ENCODE data around the gene RETREG1.

RETREG1 gene

DNA sequence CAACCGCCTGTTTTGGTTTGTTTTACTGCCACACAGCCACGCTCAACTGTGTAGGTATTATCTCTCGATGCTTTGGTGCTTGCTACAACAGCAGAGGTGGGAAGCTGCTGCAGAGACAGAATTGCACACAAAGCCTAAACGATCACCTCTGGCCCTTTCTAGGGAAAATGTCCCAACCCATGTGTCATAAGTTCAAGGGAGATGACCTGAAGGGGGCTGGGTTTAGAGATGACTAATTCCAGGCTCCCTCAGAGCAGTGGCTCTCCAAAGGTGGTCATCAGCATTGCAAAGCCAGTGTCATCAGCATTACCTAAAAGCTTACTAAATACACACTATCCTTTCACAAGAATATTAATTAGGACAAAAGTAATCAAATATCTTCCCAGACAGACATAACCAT, 162.1 kb downstream of the RETREG1 start:
- Histone ChIP-seq H3K27ac (ENCODE audit: extremely low read depth, low read depth, low read length) (no peak overlapping the region), H3K9me3 (ENCODE audit: control insufficient read depth, insufficient read depth, low read depth, low read length) (no peaks in the 10 kb centered on the region), H3K4me1 (ENCODE audit: control insufficient read depth, insufficient read depth, low read length) (no peaks in the 10 kb centered on the region), H3K4me3 (ENCODE audit: low read depth, low read length) (no peak overlapping the region), H3K36me3 (ENCODE audit: control insufficient read depth in 2 of 2, insufficient read depth in 1 of 2, low read length in 2 of 2) (peaks cover 69 to 91% of the 10 kb centered on the region in 2 experiments)
- POLR2A ChIA-PET: interaction anchor here (0.6 kb wide), 1 partner anchor 8 kb away, joined by 3 read pairs; no protein-coding TSS in a partner anchor
- no peak for TF ChIP-seq ZNF23 (tag by site-specific recombination; IDR thresholded peaks at IDR 0.05; ENCODE audit: borderline replicate concordance)
- TF ChIP-seq HOXA7 (CRISPR knock-in tag; IDR thresholded peaks at IDR 0.05; ENCODE audit: borderline replicate concordance): no peak
- TF ChIP-seq ZNF2 (tag by site-specific recombination; IDR thresholded peaks at IDR 0.05): no peak
- TF ChIP-seq BCL11A (tag by site-specific recombination; IDR thresholded peaks at IDR 0.05; ENCODE audit: low read depth): no peak
- no peak for TF ChIP-seq ZNF560 (tag by site-specific recombination; IDR thresholded peaks at IDR 0.05; ENCODE audit: borderline replicate concordance)
- TF ChIP-seq, protein P1, sequence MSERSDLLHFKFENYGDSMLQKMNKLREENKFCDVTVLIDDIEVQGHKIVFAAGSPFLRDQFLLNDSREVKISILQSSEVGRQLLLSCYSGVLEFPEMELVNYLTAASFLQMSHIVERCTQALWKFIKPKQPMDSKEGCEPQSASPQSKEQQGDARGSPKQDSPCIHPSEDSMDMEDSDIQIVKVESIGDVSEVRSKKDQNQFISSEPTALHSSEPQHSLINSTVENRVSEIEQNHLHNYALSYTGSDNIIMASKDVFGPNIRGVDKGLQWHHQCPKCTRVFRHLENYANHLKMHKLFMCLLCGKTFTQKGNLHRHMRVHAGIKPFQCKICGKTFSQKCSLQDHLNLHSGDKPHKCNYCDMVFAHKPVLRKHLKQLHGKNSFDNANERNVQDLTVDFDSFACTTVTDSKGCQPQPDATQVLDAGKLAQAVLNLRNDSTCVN (tag by site-specific recombination; optimal IDR thresholded peaks at IDR 0.05): no peak
- no peak for TF ChIP-seq ZNF843 (tag by site-specific recombination; IDR thresholded peaks at IDR 0.05)
- TF ChIP-seq ZNF623 (tag by site-specific recombination; IDR thresholded peaks at IDR 0.05): no peak
- TF ChIP-seq, protein P2, sequence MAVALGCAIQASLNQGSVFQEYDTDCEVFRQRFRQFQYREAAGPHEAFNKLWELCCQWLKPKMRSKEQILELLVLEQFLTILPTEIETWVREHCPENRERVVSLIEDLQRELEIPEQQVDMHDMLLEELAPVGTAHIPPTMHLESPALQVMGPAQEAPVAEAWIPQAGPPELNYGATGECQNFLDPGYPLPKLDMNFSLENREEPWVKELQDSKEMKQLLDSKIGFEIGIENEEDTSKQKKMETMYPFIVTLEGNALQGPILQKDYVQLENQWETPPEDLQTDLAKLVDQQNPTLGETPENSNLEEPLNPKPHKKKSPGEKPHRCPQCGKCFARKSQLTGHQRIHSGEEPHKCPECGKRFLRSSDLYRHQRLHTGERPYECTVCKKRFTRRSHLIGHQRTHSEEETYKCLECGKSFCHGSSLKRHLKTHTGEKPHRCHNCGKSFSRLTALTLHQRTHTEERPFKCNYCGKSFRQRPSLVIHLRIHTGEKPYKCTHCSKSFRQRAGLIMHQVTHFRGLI (tag by site-specific recombination; IDR thresholded peaks at IDR 0.05): no peak
- TF ChIP-seq ZNF600 (tag by site-specific recombination; IDR thresholded peaks at IDR 0.05): no peak
- TF ChIP-seq, protein P3, sequence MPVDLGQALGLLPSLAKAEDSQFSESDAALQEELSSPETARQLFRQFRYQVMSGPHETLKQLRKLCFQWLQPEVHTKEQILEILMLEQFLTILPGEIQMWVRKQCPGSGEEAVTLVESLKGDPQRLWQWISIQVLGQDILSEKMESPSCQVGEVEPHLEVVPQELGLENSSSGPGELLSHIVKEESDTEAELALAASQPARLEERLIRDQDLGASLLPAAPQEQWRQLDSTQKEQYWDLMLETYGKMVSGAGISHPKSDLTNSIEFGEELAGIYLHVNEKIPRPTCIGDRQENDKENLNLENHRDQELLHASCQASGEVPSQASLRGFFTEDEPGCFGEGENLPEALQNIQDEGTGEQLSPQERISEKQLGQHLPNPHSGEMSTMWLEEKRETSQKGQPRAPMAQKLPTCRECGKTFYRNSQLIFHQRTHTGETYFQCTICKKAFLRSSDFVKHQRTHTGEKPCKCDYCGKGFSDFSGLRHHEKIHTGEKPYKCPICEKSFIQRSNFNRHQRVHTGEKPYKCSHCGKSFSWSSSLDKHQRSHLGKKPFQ (tag by site-specific recombination; IDR thresholded peaks at IDR 0.05): no peak
- TF ChIP-seq, protein P4, sequence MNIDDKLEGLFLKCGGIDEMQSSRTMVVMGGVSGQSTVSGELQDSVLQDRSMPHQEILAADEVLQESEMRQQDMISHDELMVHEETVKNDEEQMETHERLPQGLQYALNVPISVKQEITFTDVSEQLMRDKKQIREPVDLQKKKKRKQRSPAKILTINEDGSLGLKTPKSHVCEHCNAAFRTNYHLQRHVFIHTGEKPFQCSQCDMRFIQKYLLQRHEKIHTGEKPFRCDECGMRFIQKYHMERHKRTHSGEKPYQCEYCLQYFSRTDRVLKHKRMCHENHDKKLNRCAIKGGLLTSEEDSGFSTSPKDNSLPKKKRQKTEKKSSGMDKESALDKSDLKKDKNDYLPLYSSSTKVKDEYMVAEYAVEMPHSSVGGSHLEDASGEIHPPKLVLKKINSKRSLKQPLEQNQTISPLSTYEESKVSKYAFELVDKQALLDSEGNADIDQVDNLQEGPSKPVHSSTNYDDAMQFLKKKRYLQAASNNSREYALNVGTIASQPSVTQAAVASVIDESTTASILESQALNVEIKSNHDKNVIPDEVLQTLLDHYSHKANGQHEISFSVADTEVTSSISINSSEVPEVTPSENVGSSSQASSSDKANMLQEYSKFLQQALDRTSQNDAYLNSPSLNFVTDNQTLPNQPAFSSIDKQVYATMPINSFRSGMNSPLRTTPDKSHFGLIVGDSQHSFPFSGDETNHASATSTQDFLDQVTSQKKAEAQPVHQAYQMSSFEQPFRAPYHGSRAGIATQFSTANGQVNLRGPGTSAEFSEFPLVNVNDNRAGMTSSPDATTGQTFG (tag by site-specific recombination; IDR thresholded peaks at IDR 0.05; ENCODE audit: borderline replicate concordance): no peak
- no peak for TF ChIP-seq GFI1B (tag by site-specific recombination; IDR thresholded peaks at IDR 0.05)
- TF ChIP-seq REPIN1 (tag by site-specific recombination; IDR thresholded peaks at IDR 0.05; ENCODE audit: low read depth): no peak
- no peak for TF ChIP-seq OSR2 (tag by site-specific recombination; IDR thresholded peaks at IDR 0.05)
- no peak for TF ChIP-seq ZNF350 (tag by site-specific recombination; IDR thresholded peaks at IDR 0.05)
- CTCF ChIA-PET: interaction anchor here (0.7 to 10.9 kb wide), 9 partner anchors 26 to 736 kb away, joined by 3 to 137 read pairs (median 4); no protein-coding TSS in a partner anchor

DNA sequence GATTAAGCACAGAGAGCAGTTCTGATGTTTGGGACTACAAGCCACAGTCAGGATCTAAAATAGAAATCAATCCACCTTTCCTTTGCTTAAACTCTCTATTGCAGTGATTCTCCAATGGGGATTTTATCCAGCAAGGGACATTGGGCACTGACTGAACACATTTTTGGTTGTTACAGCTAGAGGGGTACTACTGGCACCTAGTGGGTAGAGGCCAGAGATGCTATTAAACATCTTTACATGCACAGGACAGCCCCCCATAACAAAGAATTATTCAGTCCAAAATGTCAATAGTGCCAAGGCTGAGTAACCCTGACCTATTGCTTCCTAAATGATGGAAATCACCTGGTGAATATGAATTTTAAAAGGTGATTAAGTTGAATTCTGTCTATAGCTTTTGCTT, 163.2 kb downstream of the RETREG1 start:
- Histone ChIP-seq H3K27ac (ENCODE audit: extremely low read depth, low read depth, low read length) (no peak overlapping the region), H3K4me1 (ENCODE audit: control insufficient read depth, insufficient read depth, low read length) (no peaks in the 10 kb centered on the region), H3K36me3 (ENCODE audit: control insufficient read depth in 2 of 2, insufficient read depth in 1 of 2, low read length in 2 of 2) (peaks cover 76 to 92% of the 10 kb centered on the region in 2 experiments), H3K9me3 (ENCODE audit: control insufficient read depth, insufficient read depth, low read depth, low read length) (no peaks in the 10 kb centered on the region), H3K4me3 (ENCODE audit: low read depth, low read length) (no peak overlapping the region)
- ChIA-PET POLR2A (no interaction called here), CTCF (interaction anchor here (0.6 to 10.9 kb wide), 5 partner anchors 106 to 737 kb away, joined by 3 to 137 read pairs (median 3); no protein-coding TSS in a partner anchor)
- TF ChIP-seq ZNF658 (tag by site-specific recombination; IDR thresholded peaks at IDR 0.05) (no peak), ZNF138 (tag by site-specific recombination; IDR thresholded peaks at IDR 0.05; ENCODE audit: borderline replicate concordance) (no peak), ZBTB17 (tag by site-specific recombination; IDR thresholded peaks at IDR 0.05) (no peak), ZBTB7A (tag by site-specific recombination; IDR thresholded peaks at IDR 0.05; ENCODE audit: low read depth) (no peak), ZNF561 (tag by site-specific recombination; IDR thresholded peaks at IDR 0.05; ENCODE audit: borderline replicate concordance) (no peak), ZNF391 (tag by site-specific recombination; IDR thresholded peaks at IDR 0.05; ENCODE audit: borderline replicate concordance, low read depth) (no peak), SALL2 (tag by site-specific recombination; IDR thresholded peaks at IDR 0.05; ENCODE audit: borderline replicate concordance) (no peak), ZNF239 (tag by site-specific recombination; IDR thresholded peaks at IDR 0.05) (no peak), ZNF350 (tag by site-specific recombination; IDR thresholded peaks at IDR 0.05) (no peak)
- TF ChIP-seq, protein P5, sequence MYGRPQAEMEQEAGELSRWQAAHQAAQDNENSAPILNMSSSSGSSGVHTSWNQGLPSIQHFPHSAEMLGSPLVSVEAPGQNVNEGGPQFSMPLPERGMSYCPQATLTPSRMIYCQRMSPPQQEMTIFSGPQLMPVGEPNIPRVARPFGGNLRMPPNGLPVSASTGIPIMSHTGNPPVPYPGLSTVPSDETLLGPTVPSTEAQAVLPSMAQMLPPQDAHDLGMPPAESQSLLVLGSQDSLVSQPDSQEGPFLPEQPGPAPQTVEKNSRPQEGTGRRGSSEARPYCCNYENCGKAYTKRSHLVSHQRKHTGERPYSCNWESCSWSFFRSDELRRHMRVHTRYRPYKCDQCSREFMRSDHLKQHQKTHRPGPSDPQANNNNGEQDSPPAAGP (tag by site-specific recombination; IDR thresholded peaks at IDR 0.05): no peak
- TF ChIP-seq, protein P6, sequence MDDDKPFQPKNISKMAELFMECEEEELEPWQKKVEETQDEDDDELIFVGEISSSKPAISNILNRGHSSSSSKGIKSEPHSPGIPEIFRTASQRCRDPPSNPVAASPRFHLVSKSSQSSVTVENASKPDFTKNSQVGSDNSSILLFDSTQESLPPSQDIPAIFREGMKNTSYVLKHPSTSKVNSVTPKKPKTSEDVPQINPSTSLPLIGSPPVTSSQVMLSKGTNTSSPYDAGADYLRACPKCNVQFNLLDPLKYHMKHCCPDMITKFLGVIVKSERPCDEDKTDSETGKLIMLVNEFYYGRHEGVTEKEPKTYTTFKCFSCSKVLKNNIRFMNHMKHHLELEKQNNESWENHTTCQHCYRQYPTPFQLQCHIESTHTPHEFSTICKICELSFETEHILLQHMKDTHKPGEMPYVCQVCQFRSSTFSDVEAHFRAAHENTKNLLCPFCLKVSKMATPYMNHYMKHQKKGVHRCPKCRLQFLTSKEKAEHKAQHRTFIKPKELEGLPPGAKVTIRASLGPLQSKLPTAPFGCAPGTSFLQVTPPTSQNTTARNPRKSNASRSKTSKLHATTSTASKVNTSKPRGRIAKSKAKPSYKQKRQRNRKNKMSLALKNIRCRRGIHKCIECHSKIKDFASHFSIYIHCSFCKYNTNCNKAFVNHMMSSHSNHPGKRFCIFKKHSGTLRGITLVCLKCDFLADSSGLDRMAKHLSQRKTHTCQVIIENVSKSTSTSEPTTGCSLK (tag by site-specific recombination; IDR thresholded peaks at IDR 0.05): no peak
